Amniotic stem cell (primary cell): ENCODE data around the gene COL4A4.
A peak's percentile ranks its signal among the peaks of the same experiment; 100 is the strongest.

Experiments used
- DNase-seq: peaks from one replicate; lab custom pipeline; 2025; lab: John Stamatoyannopoulos, UW

COL4A4 gene

DNA sequence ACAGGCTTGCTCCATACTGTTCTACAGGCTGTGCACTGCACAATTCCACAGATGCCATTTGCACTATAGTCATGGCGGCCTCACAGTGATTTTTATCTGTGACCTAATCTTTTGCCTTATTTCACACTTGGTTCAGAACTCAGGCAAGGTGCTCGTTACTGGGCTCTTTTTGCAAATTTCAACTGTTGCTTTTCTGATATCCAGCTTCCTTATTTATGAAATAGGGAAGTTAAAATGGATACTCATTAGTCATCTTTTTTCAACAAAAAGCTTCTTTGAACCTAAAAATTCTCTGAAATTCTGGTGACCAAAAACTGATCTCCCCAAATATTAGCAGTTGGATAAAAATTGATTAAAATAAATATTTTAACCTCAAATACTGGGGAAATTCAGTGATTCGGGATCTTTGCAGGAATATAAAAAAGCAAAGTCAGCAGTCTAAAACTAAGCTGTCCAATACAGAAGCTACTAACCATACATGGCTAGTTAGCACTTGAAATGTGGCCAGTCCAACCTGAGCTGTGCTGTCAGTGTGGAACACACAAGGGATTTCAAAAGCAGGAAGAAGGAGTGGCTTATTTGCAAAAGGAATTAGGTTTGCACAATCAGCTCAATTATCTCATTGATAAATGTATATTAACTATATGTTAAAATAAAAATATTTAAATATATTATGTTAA is 134.4 kb downstream of the COL4A4 start:
- DNase-seq, result no peak

DNA sequence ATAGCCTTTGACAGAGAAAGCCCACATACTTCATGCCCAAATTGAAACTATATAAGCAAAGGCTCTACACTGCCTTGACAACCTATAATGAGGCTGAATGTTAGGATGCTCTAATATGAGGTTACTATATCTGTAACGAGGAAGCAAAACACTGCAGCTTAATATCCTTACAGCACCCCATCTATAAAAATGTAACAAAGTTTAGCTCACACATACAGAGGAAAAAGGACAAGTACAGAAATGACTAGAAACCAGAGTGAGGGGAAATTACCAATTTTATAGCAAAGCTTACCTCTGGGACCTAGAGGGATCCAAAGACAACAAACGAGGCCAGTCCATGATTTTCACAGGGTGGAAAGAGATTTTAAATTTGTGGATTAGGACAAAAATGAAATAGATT is 138.5 kb downstream of the COL4A4 start:
- no peak for DNase-seq

DNA sequence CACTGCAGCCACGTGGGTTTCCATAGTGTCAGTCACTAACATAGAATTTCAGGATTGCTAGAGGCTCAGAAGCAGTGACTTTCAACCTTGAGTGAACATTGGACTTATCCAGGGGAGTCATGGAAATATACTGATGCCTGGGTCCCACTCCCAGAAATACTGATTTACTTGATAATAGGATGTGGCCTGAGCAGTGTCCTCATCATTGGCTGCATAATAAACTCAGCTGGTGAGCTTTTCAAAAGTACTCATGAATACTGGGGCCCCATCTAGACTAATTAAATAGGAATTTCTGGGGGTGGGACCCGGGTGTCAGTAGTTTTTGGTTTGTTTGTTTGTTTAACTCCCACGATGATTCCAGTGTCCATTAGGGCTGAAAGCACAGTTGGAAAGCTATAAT is 141.4 kb downstream of the COL4A4 start:
- DNase-seq, result no peak

DNA sequence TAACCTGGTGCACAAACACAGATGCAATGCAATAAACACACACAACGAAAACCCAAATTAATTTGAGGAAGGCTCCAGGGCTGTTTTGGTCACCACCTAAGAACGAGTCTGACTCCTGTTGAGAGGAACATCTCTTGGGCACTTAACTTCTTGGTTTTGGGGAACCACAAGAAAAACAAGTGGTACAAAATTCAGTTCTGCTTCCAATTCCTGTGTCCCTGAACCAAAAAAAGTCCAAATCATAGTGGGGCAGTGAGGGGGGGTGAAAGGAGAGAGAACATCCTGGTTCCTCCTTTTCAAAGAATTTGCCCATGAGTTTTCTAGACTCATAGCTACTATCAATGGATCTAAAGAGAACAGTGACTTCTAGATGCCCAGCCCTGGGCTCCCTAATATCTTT is 143.6 kb downstream of the COL4A4 start:
- no peak for DNase-seq

DNA sequence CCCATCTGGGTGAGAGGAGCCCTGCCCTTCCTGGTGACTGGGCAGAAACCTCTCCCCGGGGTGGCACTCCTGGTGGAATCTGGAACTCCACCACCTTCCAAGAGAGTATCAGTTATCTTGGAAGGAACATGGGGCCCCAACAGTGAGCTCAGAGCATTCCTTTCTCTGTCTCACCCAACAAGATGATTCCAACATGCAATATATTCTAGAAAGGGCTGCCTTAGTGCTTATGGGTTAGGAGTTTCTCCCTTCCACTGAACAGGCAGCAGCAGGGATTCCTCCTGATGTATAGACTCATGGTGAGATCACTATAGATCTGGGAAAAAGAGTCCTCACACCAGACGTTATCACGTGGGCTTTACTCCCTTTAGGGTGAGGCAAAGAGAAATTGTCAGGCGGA is 147.1 kb downstream of the COL4A4 start:
- no peak for DNase-seq

DNA sequence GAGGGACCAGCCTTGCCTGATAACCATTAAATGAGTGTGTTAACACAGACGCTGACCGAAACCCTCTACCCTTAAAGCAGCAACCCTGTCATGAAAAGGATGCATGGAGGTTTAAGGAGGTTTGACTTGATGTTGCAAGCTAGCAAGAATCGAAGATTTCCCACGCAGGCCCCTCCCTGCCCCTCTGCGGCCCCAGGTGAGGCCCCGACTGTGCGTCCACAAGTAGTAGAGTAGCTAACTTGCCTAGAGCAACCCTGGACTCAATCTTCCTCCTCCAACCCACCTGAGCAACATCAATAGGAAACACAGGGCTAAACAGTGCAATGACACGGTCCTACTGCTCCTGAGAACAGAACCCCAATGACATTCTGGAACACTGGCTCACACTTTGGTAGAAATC is 150.1 kb downstream of the COL4A4 start:
- DNase-seq, result no peak

DNA sequence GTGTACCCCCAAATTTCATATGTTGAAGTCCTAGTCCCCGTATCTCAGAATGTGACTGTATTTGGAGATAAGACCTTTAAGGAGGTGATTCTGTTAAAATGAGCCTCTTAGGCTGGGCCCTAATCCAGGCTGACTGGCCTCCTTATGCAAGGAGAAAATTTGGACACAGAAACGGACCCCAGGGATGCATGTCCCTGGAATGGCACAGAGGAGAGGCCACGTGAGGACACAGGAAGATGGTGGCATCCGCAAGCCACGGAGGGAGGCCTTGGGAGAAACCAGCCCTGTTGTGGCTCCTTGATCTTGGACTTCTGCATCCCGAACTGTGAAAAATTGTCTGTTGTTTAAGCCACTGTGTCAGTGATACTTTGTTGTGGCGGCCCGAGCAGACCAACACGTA is 150.7 kb downstream of the COL4A4 start:
- DNase-seq, result no peak

DNA sequence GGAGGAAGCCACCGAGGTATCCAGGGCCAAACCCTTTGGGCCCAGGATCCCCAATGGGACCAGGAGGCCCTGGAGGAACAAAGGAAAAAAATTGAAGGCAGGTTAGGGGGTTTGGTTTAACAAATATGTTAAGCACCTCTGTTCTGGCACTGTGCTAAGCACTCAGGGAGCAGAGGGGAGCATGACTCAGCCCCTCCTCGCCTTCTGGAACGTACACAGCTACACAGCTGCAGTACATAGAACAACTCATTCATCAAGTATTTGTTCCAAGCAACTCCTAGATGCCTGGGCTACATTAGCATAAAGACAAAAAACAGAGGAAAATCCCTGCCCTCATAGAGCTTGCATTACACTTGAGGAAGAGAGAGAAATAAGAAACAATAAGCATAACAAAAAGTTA is 153.6 kb downstream of the COL4A4 start:
- no peak for DNase-seq

DNA sequence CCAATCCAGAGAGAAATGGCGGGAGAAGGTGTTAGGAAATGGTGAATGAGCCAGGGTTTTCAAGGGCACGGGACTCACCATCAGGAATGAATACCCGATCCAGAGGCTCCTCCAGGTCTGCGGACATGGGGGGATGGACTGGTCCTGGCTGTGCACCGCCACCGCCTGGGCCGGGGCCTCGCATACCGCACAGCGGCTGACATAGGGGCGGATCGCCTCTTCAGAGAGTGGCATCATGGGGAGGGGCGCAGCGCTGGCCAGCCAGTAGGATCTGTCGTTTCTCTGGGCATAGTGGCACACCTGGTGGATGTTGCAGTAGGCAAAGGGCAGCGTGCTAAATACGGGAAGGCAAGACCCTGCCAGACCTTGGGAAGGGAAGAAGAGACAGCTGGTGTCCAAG is 156.1 kb downstream of the COL4A4 start:
- no peak for DNase-seq

DNA sequence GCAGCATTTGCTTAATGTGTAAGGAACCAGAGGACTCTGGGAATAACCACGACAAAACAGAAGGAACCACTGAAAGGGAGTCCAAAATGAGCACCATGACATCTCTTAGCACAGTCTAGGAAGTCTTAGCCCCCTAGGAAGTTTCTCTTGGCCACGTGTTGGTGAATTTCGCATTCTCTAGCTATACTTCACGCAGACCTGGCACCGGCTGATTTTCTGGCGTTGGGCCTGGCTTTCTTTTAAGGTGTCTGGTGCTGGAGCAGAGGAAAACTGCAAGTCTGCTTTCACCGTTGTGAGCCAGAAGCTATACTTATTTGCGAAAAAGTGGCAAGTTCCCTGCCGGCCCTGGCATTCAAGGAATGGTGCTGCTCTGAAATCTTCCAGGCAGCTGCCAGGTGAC is 156.9 kb downstream of the COL4A4 start:
- no peak for DNase-seq

DNA sequence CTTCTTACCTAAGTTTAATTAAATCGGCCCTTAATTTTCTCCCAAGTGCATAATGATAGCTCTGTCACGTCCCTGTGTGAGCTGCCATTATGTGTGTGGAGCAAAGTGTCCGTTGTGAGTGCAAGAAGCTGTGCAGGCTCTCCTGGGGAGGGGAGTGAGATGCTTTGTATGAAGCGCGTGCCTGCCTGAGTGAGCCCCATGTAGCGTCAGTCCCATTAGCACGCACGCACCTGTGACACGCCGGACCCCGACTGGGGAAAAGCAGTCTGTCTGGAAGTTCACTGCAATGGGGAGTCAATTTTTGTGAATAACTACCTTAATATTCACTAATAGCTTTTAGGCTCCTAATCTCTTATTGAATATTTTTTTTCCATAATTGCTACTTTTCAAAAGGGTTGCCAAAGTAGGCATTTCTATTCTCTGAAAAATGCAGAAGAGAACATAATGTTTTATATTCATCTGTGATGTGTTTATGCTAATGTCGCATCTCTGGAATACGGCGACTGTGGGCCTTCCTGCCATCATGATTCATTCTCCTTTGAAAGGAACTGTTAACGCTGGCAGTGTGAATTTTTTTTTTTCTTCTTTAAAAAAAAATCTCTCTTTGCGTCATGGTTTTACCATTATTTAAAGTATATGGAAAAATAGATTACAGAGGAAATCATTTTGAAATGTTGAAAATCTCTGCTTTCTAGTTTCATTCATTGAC is 157.7 kb downstream of the COL4A4 start:
- no peak for DNase-seq

DNA sequence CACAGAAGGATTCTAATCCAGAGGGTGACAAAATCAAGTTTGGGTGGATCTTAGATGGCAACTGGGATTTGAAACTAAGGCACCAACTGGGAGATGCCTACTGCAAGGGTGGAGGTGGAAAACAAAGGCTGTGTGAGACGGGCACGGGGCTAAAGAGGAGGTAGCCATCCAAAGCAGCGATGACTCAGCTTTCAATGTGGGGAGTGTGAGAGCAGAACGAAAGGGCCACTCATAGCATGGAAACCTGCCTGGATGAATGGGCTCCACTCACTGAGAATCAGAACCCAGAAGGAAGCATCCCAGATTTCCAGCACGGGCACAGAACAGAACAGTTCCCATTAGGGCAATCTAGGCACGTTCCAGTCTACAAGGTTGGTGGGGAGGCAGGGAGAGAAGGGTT is 159.5 kb downstream of the COL4A4 start:
- DNase-seq, result no peak

DNA sequence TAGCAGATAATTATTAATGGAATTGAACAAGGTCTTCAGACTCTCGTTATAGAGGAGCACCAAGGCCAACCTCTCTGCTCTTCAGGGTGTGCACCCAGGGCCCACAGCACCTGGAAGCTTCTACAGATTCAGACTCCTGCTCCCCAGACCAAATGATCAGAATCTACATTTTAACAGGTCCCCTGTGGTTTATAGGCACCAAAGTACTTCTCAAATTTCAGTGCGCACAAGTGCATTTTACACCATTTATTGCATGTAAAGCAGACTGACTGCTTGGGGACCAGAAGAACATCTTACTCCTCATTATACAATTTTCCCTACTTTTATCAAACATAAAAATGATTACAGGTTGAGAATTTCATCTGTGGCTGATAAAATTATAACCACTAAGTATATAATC is 163.9 kb downstream of the COL4A4 start:
- no peak for DNase-seq

DNA sequence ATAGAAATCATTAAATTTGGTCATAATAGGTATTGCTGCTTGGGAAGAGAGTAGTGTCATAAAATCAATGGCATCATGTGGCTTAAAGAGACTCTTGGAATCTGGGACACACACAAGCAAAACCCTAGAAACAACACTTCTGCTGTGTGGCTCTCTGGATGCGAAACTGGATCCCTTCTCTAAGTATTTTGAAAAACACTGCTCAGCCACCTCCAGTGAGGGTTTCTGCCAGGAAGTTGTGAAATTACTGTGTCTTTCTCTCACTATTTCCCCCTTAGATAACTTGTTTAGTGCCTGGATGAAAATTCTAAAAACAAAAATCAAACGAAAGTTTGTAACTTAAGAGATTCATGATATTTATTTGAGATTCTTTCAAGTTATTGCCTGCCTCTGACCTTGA is 164.3 kb downstream of the COL4A4 start:
- DNase-seq, result no peak

DNA sequence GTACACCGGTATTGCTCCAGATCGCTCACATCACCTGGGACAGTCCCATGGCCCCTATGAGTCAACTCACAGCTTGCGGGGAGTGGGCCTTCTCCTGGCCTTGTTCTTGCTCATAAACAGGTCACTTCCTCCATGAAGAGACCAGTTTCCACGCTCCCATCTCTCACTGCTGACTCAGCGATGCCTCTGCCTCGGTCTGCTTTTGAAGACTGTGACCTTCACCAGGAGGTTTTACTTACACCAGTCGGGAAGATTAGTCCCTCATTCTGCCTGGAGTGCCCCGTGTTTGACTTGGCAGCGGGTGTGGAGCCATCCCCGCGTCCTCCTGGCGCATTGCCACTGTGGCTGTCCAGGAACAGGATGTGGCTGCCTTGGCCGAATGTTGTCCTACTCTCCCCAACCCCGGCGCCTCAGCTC is 168.4 kb downstream of the COL4A4 start:
- DNase-seq, result peak; percentile 12

DNA sequence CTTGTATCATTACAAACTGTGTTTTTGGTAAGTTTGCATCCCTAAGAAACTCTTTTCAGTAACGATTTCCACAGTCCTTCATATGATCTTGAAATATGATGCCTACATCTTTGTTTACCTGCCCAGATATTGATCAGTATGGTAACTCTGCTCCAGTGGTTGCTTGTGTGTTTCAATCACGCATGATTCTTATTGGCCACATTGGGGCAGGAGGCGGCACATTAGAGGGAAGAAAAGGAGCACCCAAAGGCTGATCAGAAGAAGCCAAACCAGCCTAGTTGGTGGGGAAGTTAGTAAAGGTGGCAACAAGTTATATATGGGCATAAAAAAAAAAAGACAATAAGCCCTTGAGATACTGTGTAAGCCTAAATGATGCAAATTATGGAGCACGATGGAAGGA is 169.2 kb downstream of the COL4A4 start:
- no peak for DNase-seq

DNA sequence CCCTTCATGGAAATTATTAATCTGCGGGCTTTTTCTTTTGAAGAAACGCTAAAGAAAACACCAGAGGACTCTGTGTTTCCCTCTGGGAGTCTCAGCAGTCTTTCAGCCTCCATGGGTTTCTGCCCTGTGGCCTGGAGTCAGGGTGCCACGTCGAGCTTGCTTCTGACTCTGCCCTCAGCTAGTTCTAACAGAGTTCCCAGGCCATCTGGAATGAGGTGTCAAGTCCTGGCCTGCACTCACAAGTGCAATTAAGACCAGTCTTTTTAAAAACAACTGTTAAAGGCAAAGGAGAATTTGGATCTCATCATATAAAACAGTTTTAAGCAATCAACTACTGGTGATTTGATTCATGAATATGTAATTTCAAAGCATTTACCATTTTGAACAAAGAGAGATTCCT is 170.8 kb downstream of the COL4A4 start:
- no peak for DNase-seq

DNA sequence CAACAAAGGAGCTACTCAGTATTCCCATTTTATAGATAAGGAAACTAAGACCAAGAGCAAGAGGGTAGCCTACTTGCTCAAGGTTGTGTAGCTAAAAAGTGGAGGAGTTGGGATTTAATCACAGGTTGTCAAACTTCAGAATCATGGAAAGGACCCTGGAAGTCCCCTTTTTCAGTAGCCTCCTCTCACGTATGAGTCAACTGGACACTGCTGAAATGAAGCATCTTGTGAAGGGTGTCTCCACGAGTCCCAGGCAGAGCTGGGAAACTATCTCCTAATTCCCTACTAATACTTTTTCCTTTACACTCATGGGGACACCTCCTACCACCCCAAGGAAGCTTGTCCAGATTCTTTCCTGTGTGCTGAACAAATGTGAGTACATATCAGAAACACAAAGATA is 172.3 kb downstream of the COL4A4 start:
- no peak for DNase-seq

DNA sequence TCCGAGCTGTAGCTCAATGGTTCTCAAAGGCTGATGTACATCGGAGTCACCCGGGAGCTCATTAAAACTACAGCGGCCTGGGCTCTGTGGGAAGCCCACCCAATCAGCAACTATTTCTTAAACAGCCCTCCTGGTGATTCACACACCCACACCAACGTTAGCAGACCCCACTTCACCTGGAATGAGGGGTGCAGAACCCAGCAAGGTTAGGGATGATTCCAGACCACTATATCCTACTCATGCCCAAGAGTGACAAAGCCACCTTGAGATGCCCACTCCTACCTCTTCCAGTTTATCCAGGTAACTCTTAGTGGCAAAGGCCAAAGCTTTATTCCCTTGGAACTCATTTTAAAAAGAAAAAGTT is 178.4 kb downstream of the COL4A4 start:
- no peak for DNase-seq

DNA sequence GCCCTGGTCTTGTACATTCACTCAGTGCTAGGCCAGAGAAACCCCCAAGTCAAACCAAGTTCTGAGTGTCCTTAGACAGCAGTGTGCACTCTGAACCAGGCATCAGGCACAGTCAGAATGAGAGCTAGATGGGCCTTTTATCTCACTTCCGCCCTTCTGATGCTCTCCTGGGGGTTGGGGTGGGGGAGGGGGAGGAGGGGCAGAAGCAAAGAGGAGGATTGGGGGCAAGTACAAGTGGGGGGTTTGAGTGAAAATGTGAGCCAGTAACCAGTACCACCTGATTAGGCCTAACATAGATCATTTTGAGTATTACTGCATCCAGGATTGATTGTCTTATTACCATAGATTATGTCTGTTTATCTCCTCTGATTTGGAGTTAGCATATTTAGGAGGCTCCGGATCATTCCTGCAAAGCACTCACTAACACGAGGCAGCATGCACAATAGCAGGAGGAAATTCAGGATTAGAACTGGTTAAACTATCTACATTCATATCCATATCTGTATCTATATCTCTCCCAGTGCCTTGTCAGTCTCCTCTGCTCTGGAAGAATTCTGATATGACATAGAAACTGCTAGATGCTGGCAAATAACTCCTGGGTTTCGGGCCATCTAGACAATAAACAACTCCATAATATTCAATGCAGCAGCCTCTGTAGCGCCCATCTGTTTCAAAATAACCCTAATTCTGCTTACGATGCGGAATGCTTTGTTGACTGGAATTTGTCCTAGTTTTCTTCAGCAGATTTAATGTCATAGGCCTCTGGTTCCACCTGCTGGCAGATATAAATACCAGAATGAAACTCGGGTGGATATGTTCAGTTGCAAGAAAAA is 179.0 kb downstream of the COL4A4 start:
- DNase-seq, result peak; percentile 71

DNA sequence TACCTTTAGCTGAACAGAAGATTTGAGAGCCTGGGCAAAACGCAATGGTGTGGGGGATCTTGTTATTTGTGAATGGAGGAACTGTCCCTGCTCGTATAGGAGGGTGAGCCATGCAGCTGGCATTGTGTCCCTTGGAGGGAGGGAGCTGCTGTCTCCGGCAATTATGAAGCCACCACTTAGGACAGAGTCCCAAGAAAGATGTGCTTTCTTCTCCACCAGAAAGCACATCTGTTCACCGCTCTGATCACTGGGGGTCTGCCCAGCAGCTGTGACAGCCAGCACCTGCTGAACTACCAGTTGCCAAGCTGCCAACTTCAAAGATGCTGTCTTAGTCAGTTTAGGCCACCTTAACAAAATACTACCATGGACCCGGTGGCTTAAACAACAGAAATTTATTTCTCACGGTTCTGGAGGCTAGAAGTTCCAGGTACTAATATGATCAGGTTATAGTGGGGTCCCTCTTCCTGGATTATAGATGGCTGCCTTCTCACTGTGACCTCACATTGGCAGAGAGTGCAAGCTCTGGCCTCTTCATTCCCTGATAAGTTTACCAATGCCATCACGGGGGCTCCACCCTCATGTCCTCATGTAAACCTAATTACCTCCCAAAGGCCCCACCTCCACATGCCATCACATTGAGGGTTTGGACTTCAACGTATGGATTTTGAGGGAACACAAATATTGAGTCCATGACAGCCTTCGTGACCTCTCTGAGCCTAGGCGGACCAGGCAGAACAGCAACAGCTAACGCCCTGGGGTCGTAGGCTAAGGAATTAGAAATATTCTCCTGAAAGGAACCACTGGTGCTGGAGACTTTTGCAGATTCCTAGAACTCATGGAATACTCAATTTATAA is 179.9 kb downstream of the COL4A4 start:
- DNase-seq, result no peak

DNA sequence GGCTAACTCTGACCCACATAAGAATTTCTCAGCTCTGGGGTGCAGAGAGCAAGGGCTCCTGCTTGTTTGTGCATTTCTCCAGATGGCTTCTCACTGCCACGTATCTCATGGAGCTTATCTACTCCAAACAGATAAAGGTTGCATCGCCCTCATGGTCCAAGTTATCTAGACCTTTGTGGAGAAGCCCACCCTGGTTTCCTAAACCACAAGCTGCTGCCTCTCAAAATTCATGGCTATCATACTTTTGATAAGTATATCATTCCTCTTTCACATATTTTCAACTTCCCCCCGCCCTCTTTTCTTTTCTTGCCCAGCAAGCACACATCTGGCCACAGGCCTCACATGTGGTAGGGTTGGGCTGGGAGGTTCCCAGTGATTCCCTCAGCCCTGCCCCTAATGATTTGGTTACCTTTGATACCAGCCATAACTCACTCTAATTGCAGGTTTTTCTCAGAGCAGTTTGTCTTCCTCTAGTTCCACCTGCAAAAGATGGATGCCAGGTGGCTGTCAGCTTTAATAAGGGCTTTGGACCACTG is 182.1 kb downstream of the COL4A4 start:
- DNase-seq, result no peak
